ENCODE results near the gene TSC1.

The TSC1 gene

DNA sequence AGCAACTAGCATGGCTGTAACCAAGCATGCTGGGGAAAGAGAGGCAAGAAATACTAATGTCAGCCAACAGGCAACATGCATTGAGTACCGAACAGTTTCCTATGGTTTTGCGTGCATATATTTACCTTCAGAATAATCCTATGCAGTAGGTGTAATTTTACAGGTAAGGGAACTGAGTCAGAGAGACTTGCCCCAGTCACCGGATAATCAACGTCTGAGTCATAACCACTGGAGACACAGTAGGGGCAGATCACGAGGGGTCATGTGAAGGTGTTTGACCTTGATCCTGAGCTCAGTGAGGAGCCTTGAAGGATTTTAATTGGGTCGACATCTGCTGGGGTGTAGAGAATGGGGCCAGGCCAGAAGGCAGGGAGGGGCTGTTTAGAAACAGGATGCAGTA lies 13.4 kb upstream of the TSC1 start:
- Histone ChIP-seq H3K9me3 (replicated peaks; ENCODE audit: insufficient read depth, low read length) (no peaks in the 10 kb centered on the region), H3K27me3 (replicated peaks; ENCODE audit: insufficient read depth, low read length) (peaks cover 57% of the 10 kb centered on the region), H3K4me2 (ENCODE audit: low read depth, low read length) (no peak overlapping the region), H3K9ac (ENCODE audit: low read length) (no peak overlapping the region), H4K20me1 (ENCODE audit: insufficient read depth, low read length) (no peaks in the 10 kb centered on the region), H3K4me1 (ENCODE audit: low read length) (no peaks in the 10 kb centered on the region), H2AFZ (ENCODE audit: low read length) (no peak overlapping the region), H3F3A (ENCODE audit: insufficient read depth, low read length) (no peaks in the 10 kb centered on the region), H3K36me3 (replicated peaks; ENCODE audit: insufficient read depth, low read length) (no peaks in the 10 kb centered on the region), H3K27ac (ENCODE audit: low read length) (no peak overlapping the region), H3K9me2 (replicated peaks; ENCODE audit: insufficient read depth, low read length) (no peaks in the 10 kb centered on the region), H3K79me2 (ENCODE audit: low read length) (no peaks in the 10 kb centered on the region), H3K4me3 (ENCODE audit: low read length) (no peak overlapping the region)
- no peak for DNase-seq
- TF ChIP-seq EZH2phosphoT487 (IDR thresholded peaks at IDR 0.05; ENCODE audit: low read length) (no peak), EZH2 (optimal IDR thresholded peaks at IDR 0.05; ENCODE audit: low read depth, low read length) (no peak)
- TF ChIP-seq, protein P1, sequence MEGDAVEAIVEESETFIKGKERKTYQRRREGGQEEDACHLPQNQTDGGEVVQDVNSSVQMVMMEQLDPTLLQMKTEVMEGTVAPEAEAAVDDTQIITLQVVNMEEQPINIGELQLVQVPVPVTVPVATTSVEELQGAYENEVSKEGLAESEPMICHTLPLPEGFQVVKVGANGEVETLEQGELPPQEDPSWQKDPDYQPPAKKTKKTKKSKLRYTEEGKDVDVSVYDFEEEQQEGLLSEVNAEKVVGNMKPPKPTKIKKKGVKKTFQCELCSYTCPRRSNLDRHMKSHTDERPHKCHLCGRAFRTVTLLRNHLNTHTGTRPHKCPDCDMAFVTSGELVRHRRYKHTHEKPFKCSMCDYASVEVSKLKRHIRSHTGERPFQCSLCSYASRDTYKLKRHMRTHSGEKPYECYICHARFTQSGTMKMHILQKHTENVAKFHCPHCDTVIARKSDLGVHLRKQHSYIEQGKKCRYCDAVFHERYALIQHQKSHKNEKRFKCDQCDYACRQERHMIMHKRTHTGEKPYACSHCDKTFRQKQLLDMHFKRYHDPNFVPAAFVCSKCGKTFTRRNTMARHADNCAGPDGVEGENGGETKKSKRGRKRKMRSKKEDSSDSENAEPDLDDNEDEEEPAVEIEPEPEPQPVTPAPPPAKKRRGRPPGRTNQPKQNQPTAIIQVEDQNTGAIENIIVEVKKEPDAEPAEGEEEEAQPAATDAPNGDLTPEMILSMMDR (IDR thresholded peaks at IDR 0.05; ENCODE audit: low read length): no peak

DNA sequence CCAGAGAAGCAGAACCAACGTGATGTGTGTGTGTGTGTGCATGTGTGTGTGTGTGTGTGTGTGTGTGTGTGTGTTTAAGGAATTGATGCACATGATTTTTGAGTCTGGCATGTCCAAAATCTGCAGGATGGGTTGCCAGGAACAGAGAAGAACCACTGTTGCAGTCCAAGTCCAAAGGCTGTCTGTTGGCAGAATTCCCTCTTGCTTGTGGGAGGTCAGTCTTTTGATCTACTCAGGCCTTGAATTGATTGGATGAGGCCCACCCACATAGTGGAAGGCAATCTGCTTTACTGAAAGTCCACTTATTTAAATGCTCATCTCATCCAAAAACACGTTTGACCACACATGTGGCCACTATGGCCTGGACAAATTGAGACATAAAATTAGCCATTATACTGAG lies 11.4 kb upstream of the TSC1 start:
- Histone ChIP-seq H3F3A (ENCODE audit: insufficient read depth, low read length) (no peaks in the 10 kb centered on the region), H3K9me3 (replicated peaks; ENCODE audit: insufficient read depth, low read length) (no peaks in the 10 kb centered on the region), H3K9me2 (replicated peaks; ENCODE audit: insufficient read depth, low read length) (no peaks in the 10 kb centered on the region), H4K20me1 (ENCODE audit: insufficient read depth, low read length) (no peaks in the 10 kb centered on the region), H3K36me3 (replicated peaks; ENCODE audit: insufficient read depth, low read length) (no peaks in the 10 kb centered on the region), H3K9ac (ENCODE audit: low read length) (no peak overlapping the region), H3K27ac (ENCODE audit: low read length) (no peak overlapping the region), H3K27me3 (replicated peaks; ENCODE audit: insufficient read depth, low read length) (peaks cover 41% of the 10 kb centered on the region), H3K4me2 (ENCODE audit: low read depth, low read length) (no peak overlapping the region), H3K4me3 (ENCODE audit: low read length) (no peak overlapping the region), H2AFZ (ENCODE audit: low read length) (no peak overlapping the region), H3K79me2 (ENCODE audit: low read length) (no peaks in the 10 kb centered on the region), H3K4me1 (ENCODE audit: low read length) (no peaks in the 10 kb centered on the region)
- DNase-seq: no peak
- TF ChIP-seq EZH2 (optimal IDR thresholded peaks at IDR 0.05; ENCODE audit: low read depth, low read length) (no peak), EZH2phosphoT487 (IDR thresholded peaks at IDR 0.05; ENCODE audit: low read length) (no peak)
- TF ChIP-seq, protein P1 (IDR thresholded peaks at IDR 0.05; ENCODE audit: low read length): no peak

DNA sequence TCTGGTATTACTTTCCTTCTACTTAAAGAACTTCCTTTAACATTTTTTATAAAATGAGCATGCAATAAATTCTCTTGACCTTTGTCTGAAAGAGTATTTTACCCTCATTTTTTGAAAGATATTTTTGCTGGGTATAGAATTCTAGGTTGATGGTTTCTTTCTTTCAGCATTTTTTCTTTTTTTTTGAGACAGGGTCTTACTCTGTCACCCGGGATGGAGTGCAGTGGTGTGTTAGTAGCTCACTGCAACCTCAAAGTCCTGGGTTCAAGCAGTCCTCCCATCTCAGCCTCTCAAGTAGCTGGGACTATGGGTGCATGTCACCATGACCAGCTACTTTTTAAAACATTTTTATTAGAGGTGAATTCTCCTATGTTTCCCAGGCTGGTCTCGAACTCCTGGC lies 10.7 kb upstream of the TSC1 start:
- H3K4me1 ChIP-seq (ENCODE audit: low read length): no peaks in the 10 kb centered on the region
- no peak for DNase-seq
- H2AFZ ChIP-seq (ENCODE audit: low read length): no peak overlapping the region
- H3K4me2 ChIP-seq (ENCODE audit: low read depth, low read length): no peak overlapping the region
- H3K36me3 ChIP-seq (replicated peaks; ENCODE audit: insufficient read depth, low read length): no peaks in the 10 kb centered on the region
- H3K9ac ChIP-seq (ENCODE audit: low read length): no peak overlapping the region
- H3K27me3 ChIP-seq (replicated peaks; ENCODE audit: insufficient read depth, low read length): peaks cover 35% of the 10 kb centered on the region
- no peak overlapping the region for H3K4me3 ChIP-seq (ENCODE audit: low read length)
- TF ChIP-seq EZH2 (optimal IDR thresholded peaks at IDR 0.05; ENCODE audit: low read depth, low read length) (no peak), EZH2phosphoT487 (IDR thresholded peaks at IDR 0.05; ENCODE audit: low read length) (no peak)
- TF ChIP-seq, protein P1 (IDR thresholded peaks at IDR 0.05; ENCODE audit: low read length): no peak
- no peaks in the 10 kb centered on the region for H4K20me1 ChIP-seq (ENCODE audit: insufficient read depth, low read length)
- no peaks in the 10 kb centered on the region for H3K9me3 ChIP-seq (replicated peaks; ENCODE audit: insufficient read depth, low read length)
- no peaks in the 10 kb centered on the region for H3K9me2 ChIP-seq (replicated peaks; ENCODE audit: insufficient read depth, low read length)
- H3K27ac ChIP-seq (ENCODE audit: low read length): no peak overlapping the region
- H3K79me2 ChIP-seq (ENCODE audit: low read length): no peaks in the 10 kb centered on the region
- no peaks in the 10 kb centered on the region for H3F3A ChIP-seq (ENCODE audit: insufficient read depth, low read length)
